Dermis microvascular lymphatic vessel endothelial cell (primary cell): ENCODE results near the gene SMARCA5. TPM values are rescaled to one million over a fixed set of nuclear protein-coding genes. Genes with fewer than 3 reads are reported as not detected.

Source experiments
- total RNA-seq: library from RNA; depleted of rRNA; stranded (reverse); fragments of >200 nt; gene quantifications from 2 replicates; pipeline ENCODE4 v1.2.1, GENCODE V29; 2014

SMARCA5 gene
- total RNA-seq, 1 donor from 2014 or later: 49.8 TPM

Other genes with a start within 250 kb of the SMARCA5 start
- gene GAB1, start 176.8 kb upstream of the SMARCA5 start, total RNA-seq: 10.1 and 16.8 TPM in 2 replicates
- 0.13 TPM in 2 replicates for gene FREM3, start 187.0 kb downstream of the SMARCA5 start, total RNA-seq